Fibroblast of upper back skin (primary cell): ENCODE data around the gene GRK5.

Experiments used
- DNase-seq: peaks from one replicate; pipeline ENCODE4 v3.0.0-alpha.2; 2013

GRK5 gene

GRCh38 chr10:119391440-119392251 lies 184.3 kb downstream of the GRK5 start:
- peak; percentile 71 for DNase-seq

- no peak for DNase-seq
Observed at GRCh38 chr10:119393019-119393418, 185.6 kb downstream of the GRK5 start.

- no peak for DNase-seq
Observed at GRCh38 chr10:119393421-119393820, 186.1 kb downstream of the GRK5 start.

GRCh38 chr10:119393845-119394244 lies 186.5 kb downstream of the GRK5 start:
- DNase-seq: no peak

GRCh38 chr10:119394657-119395279 lies 187.4 kb downstream of the GRK5 start:
- no peak for DNase-seq

- DNase-seq: no peak
Observed at GRCh38 chr10:119395280-119396007, 188.1 kb downstream of the GRK5 start.

GRCh38 chr10:119396008-119396708 lies 188.8 kb downstream of the GRK5 start:
- no peak for DNase-seq

- no peak for DNase-seq
Observed at GRCh38 chr10:119396709-119397071, 189.3 kb downstream of the GRK5 start.

GRCh38 chr10:119397416-119397815 lies 190.0 kb downstream of the GRK5 start:
- no peak for DNase-seq

- peak; percentile 36 for DNase-seq
Observed at GRCh38 chr10:119398996-119399395, 191.6 kb downstream of the GRK5 start.

- no peak for DNase-seq
Observed at GRCh38 chr10:119399466-119399865, 192.1 kb downstream of the GRK5 start.

- peak; percentile 94 for DNase-seq
Observed at GRCh38 chr10:119401671-119402395, 194.5 kb downstream of the GRK5 start.

- no peak for DNase-seq
Observed at GRCh38 chr10:119403921-119404320, 196.6 kb downstream of the GRK5 start.

GRCh38 chr10:119404719-119405519 lies 197.5 kb downstream of the GRK5 start:
- DNase-seq: no peak

GRCh38 chr10:119405520-119405807 lies 198.1 kb downstream of the GRK5 start:
- no peak for DNase-seq

- no peak for DNase-seq
Observed at GRCh38 chr10:119406137-119406536, 198.8 kb downstream of the GRK5 start.

GRCh38 chr10:119406601-119407253 lies 199.4 kb downstream of the GRK5 start:
- DNase-seq: no peak

- no peak for DNase-seq
Observed at GRCh38 chr10:119407254-119407777, 199.9 kb downstream of the GRK5 start.

- no peak for DNase-seq
Observed at GRCh38 chr10:119408072-119408471, 200.7 kb downstream of the GRK5 start.

GRCh38 chr10:119408969-119409371 lies 201.6 kb downstream of the GRK5 start:
- DNase-seq: no peak

GRCh38 chr10:119409385-119409784 lies 202.0 kb downstream of the GRK5 start:
- DNase-seq: no peak
